WERI-Rb-1 (cell line): Measurements from ENCODE around the gene IL20RA.

Experiments
- DNase-seq: peaks from one replicate; pipeline ENCODE4 v3.0.0-alpha.2; 2020
- H3K27ac ChIP-seq: fragments of 250-450 bp; sonication (Bioruptor Pico); 2 replicates; pipeline ENCODE4 v1.5.1; 2020; ENCODE audit warnings: mild to moderate bottlenecking, moderate library complexity
- H3K27me3 ChIP-seq: fragments of 250-450 bp; sonication (Bioruptor Pico); 2 replicates; pipeline ENCODE4 v1.5.1; 2021; ENCODE audit warnings: mild to moderate bottlenecking, low read depth, moderate library complexity; ENCODE audit not compliant: insufficient read depth, severe bottlenecking
- H3K36me3 ChIP-seq: fragments of 250-450 bp; sonication (Bioruptor Pico); 2 replicates; pipeline ENCODE4 v1.5.1; 2020; ENCODE audit warnings: mild to moderate bottlenecking, moderate library complexity
- H3K4me3 ChIP-seq: 2 replicates; pipeline ENCODE4 v1.5.1; 2011; ENCODE audit warnings: low read depth, mild to moderate bottlenecking, control low read depth, low read length
- H3K9me3 ChIP-seq: fragments of 250-450 bp; sonication (Bioruptor Pico); 2 replicates; pipeline ENCODE4 v1.5.1; 2021; ENCODE audit warnings: mild to moderate bottlenecking, moderate library complexity; ENCODE audit not compliant: severe bottlenecking
- TF ChIP-seq, protein P1 (sequence below): IDR thresholded peaks from 2 replicates; pipeline ENCODE4 v1.5.1; 2011; ENCODE audit warnings: low read depth, mild to moderate bottlenecking, control low read depth, inconsistent platforms, low read length

Gene IL20RA

DNA sequence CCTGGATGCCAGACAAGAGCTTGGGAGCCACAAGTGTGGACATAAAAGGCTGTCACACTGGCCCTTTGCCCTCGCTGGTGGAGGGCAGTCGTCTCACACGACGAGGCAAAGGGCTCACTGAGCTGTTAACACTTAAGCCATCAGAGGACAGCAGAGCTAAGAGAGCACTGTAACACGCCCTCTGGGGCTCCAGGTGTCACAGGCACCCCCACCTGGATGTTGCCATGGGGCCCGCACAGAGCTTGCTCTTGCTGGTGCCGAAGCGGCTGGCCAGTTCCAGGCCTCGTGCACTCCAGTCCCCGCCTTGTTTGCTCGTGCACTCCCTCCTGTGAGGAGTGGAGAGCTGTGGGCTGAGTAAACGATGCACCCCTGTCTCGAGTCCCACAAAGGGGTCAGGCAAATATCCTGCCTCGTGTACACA lies 85.3 kb downstream of the IL20RA start:
- Histone ChIP-seq H3K36me3 (no peaks in the 10 kb centered on the region), H3K27ac (peak overlapping the region; percentile 56), H3K9me3 (no peaks in the 10 kb centered on the region), H3K27me3 (no peaks in the 10 kb centered on the region), H3K4me3 (no peak overlapping the region)
- TF ChIP-seq, protein P1, sequence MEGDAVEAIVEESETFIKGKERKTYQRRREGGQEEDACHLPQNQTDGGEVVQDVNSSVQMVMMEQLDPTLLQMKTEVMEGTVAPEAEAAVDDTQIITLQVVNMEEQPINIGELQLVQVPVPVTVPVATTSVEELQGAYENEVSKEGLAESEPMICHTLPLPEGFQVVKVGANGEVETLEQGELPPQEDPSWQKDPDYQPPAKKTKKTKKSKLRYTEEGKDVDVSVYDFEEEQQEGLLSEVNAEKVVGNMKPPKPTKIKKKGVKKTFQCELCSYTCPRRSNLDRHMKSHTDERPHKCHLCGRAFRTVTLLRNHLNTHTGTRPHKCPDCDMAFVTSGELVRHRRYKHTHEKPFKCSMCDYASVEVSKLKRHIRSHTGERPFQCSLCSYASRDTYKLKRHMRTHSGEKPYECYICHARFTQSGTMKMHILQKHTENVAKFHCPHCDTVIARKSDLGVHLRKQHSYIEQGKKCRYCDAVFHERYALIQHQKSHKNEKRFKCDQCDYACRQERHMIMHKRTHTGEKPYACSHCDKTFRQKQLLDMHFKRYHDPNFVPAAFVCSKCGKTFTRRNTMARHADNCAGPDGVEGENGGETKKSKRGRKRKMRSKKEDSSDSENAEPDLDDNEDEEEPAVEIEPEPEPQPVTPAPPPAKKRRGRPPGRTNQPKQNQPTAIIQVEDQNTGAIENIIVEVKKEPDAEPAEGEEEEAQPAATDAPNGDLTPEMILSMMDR = no peak
- DNase-seq = peak; percentile 74

DNA sequence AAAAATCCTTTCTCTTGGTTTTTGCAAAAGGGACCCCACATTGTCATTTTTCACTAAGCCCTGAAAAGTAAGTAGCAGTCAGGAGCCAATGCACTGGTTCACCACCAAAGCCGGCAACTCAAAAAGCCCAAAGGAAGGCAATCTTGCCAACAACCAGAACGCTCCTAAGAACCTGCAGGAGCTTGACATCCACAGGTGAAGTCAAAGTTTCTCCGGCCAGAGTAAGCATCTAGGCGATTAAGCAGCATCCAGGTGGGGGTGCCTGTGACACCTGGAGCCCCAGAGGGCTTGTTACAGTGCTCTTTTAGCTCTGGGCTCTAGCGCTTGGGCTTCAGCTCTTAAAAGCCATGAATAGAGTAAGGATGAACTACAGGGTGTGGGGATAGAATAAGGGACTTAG lies 86.6 kb downstream of the IL20RA start:
- TF ChIP-seq, protein P1 = no peak
- Histone ChIP-seq H3K4me3 (no peak overlapping the region), H3K27me3 (no peaks in the 10 kb centered on the region), H3K9me3 (no peaks in the 10 kb centered on the region), H3K27ac (no peak overlapping the region), H3K36me3 (no peaks in the 10 kb centered on the region)
- DNase-seq = no peak

- Histone ChIP-seq H3K4me3 (no peak overlapping the region), H3K36me3 (no peaks in the 10 kb centered on the region), H3K9me3 (no peaks in the 10 kb centered on the region), H3K27ac (no peak overlapping the region), H3K27me3 (no peaks in the 10 kb centered on the region)
- TF ChIP-seq, protein P1 = peak; percentile 64
- peak; percentile 58 for DNase-seq
Measured at GRCh38 chr6:136956590-136957544, 87.9 kb downstream of the IL20RA start.

- no peak overlapping the region for H3K4me3 ChIP-seq
- H3K9me3 ChIP-seq = no peaks in the 10 kb centered on the region
- no peak overlapping the region for H3K27ac ChIP-seq
- H3K27me3 ChIP-seq = no peaks in the 10 kb centered on the region
- H3K36me3 ChIP-seq = no peaks in the 10 kb centered on the region
- no peak for DNase-seq
- TF ChIP-seq, protein P1 = no peak
Measured at GRCh38 chr6:136955123-136955522, 89.6 kb downstream of the IL20RA start.

DNA sequence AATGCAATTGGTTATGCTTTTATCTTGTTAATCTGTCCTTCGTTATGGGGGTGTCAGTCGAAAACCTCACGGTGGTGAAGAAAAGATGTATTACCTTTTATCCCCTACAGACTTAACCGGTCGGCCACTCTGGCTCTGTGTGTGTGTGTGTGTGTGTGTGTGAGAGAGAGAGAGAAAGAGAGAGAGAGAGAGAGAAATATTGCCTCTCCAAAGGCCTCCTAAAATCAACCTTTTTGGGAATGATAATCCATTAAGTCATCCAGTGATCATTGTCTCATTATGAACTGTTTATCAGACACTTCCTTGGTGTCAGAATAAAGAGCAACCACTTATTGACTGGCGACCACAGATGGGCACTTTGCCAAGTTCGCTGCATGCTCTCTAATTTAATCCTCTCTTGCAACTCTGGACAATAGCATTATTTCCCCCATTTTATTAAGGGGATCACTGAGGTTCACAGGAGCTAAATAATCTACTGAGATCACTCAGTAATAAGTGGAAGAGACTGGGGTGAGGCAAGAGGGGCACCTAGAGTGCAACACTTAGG lies 92.0 kb downstream of the IL20RA start:
- Histone ChIP-seq H3K9me3 (no peaks in the 10 kb centered on the region), H3K27ac (no peak overlapping the region), H3K36me3 (no peaks in the 10 kb centered on the region), H3K27me3 (no peaks in the 10 kb centered on the region), H3K4me3 (no peak overlapping the region)
- peak; percentile 30 for DNase-seq
- TF ChIP-seq, protein P1 = no peak
